Testis (tissue), 2 donors: ENCODE data around the gene OTOA.
"Not testable (repeated sequence)": the region's sequence is repeated elsewhere in the genome, so short reads cannot be mapped to it uniquely, and the experiment has no call there.

Experiments used
- POLR2A ChIP-seq: fragments of 450-650 bp; IDR thresholded peaks from one replicate; pipeline ENCODE4 v1.6.1; 2017; ENCODE audit warnings: antibody characterized with exemption, mild to moderate bottlenecking, moderate library complexity
- TF ChIP-seq, protein P1 (sequence below), 3 experiments: fragments of 450-650 bp in 2 of 3; fragments of 200-600 bp in 1 of 3; sonication (generic) in 1 of 3; IDR thresholded peaks; one replicate each; pipeline ENCODE4 v1.5.1; 2016 to 2019; ENCODE audit warnings: antibody characterized with exemption in 3 of 3, mild to moderate bottlenecking in 2 of 3, moderate library complexity in 1 of 3

DNA sequence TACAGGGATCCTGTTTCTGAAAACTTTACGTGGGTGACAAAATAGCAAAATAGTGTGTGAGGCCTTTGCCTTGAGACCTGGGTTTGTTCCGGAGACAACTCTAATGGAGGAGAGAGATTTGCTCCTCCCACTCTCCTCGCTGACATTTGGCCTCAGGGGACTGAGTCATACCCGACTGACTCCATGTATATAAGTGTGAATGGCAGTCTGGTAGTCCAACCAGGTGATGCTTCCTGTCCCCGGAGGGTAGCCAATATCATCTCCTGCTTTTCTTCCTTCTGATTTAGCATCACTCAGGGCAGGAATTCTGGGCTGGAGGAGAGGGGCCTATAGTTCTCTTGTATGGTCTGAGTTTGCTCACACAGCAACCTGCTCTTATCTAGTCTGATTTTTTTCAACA lies 106.8 kb downstream of the OTOA start:
- TF ChIP-seq, protein P1, sequence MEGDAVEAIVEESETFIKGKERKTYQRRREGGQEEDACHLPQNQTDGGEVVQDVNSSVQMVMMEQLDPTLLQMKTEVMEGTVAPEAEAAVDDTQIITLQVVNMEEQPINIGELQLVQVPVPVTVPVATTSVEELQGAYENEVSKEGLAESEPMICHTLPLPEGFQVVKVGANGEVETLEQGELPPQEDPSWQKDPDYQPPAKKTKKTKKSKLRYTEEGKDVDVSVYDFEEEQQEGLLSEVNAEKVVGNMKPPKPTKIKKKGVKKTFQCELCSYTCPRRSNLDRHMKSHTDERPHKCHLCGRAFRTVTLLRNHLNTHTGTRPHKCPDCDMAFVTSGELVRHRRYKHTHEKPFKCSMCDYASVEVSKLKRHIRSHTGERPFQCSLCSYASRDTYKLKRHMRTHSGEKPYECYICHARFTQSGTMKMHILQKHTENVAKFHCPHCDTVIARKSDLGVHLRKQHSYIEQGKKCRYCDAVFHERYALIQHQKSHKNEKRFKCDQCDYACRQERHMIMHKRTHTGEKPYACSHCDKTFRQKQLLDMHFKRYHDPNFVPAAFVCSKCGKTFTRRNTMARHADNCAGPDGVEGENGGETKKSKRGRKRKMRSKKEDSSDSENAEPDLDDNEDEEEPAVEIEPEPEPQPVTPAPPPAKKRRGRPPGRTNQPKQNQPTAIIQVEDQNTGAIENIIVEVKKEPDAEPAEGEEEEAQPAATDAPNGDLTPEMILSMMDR (IDR thresholded peaks at IDR 0.05): not testable (repeated sequence)
- TF ChIP-seq POLR2A: not testable (repeated sequence)
